Activated naive CD8-positive, alpha-beta T cell treated with anti-CD3 and anti-CD28 coated beads, Interleukin-2, amount 50 U/mL, for 24 hours (primary cell): Measurements from ENCODE around the gene GAL3ST2.
"Not testable (repeated sequence)": the region's sequence is repeated elsewhere in the genome, so short reads cannot be mapped to it uniquely, and the experiment has no call there.

ENCODE experiments used
- ATAC-seq: fragments of 150-1000 bp; cut with Tn5 transposase; one replicate; pipeline ENCODE4 v1.10.0; 2021
- DNase-seq: peaks from one replicate; pipeline ENCODE4 v3.0.0; 2021
- H3K27ac Mint-ChIP-seq: one replicate; pipeline ENCODE4 v1.8.0; 2021; ENCODE audit warnings: mild to moderate bottlenecking, mixed read lengths
- H3K27me3 Mint-ChIP-seq: one replicate; pipeline ENCODE4 v1.8.0; 2021; ENCODE audit warnings: mixed read lengths
- H3K36me3 Mint-ChIP-seq: one replicate; pipeline ENCODE4 v1.8.0; 2021; ENCODE audit warnings: low read depth, mixed read lengths
- H3K4me1 Mint-ChIP-seq: one replicate; pipeline ENCODE4 v1.8.0; 2021; ENCODE audit warnings: mixed read lengths
- H3K4me3 Mint-ChIP-seq: one replicate; pipeline ENCODE4 v1.8.0; 2021; ENCODE audit warnings: mild to moderate bottlenecking, moderate library complexity, mixed read lengths
- H3K9me3 Mint-ChIP-seq: one replicate; pipeline ENCODE4 v1.8.0; 2021; ENCODE audit warnings: mixed read lengths

The GAL3ST2 gene

DNA sequence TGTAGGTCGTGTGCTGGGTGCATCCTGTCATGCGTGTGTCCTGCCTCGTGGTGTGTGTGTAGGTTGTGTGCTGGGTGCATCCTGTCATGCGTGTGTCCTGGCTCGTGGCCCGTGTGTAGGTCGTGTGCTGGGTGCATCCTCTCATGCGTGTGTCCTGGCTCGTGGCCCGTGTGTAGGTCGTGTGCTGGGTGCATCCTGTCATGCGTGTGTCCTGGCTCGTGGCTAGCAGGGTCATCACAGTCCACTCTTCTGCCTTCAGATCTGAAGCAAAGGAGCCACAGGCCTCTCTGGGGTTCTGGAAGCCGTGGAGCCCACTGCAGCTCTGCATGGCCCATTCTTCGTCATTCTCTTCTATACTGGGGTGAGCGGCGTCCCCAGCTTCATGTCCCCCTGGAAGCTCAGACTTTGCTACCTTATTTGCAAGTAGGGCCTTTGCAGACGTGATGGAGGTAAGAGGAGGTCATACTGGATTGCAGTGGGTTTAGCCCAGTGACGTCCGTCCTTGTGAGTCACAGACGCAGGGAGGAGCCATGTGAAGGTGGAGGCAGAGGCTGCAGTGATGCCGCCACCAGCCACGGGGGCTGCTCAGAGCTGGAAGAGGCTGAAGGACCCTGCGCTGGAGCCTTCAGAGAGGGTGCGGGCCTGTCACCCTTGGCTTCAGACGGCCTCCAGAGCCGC is 43.5 kb downstream of the GAL3ST2 start:
- H3K27ac Mint-ChIP-seq, H3K36me3 Mint-ChIP-seq, ATAC-seq, H3K9me3 Mint-ChIP-seq, DNase-seq, H3K4me3 Mint-ChIP-seq: not testable (repeated sequence)
- Mint-ChIP-seq H3K27me3 (peaks cover 16% of the 10 kb centered on the region), H3K4me1 (peaks cover 11% of the 10 kb centered on the region)

DNA sequence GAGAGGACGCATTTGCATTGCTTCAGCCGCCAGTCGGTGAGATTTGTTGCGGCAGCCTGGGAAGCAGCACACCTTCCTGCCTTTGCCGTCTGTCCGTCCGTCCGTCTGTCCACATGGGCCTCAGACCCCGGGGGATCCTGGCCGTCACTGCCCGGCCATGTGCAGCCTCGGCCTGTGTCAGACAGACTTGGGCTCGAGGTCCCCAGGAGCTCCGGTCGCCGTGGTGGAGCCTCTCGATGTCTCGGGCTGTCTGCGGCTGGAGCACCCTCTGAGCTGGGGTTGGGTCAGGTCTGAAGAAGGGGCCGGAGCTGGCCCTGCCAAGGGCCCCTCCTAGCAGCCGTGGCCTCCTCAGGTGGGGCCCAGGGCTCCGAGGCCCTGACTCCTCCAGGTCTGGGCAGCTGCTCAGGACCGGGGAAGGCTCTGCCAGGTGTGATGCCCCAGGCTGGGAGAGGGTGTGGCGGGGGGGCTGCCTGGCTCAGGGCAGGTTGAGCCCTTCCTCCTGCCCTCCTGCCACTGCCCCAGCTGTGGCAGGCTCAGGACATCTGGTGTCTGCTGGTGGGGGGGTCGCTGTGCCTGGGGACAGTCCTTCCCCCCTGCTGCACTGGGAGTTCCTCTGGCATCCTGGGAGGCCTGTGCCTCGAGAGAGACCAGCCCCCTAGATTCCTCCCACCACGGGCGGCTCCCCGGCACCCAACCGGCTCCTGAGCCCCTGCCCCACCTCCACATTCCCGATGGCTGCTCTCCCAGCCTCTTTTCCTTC is 44.2 kb downstream of the GAL3ST2 start:
- H3K36me3 Mint-ChIP-seq, result no peaks in the 10 kb centered on the region
- peaks cover 11% of the 10 kb centered on the region for H3K4me1 Mint-ChIP-seq
- no peak overlapping the region for H3K4me3 Mint-ChIP-seq
- peaks cover 8% of the 10 kb centered on the region for H3K9me3 Mint-ChIP-seq
- no peak overlapping the region for H3K27ac Mint-ChIP-seq
- ATAC-seq (no peak), DNase-seq (no peak)
- H3K27me3 Mint-ChIP-seq, result peaks cover 16% of the 10 kb centered on the region

DNA sequence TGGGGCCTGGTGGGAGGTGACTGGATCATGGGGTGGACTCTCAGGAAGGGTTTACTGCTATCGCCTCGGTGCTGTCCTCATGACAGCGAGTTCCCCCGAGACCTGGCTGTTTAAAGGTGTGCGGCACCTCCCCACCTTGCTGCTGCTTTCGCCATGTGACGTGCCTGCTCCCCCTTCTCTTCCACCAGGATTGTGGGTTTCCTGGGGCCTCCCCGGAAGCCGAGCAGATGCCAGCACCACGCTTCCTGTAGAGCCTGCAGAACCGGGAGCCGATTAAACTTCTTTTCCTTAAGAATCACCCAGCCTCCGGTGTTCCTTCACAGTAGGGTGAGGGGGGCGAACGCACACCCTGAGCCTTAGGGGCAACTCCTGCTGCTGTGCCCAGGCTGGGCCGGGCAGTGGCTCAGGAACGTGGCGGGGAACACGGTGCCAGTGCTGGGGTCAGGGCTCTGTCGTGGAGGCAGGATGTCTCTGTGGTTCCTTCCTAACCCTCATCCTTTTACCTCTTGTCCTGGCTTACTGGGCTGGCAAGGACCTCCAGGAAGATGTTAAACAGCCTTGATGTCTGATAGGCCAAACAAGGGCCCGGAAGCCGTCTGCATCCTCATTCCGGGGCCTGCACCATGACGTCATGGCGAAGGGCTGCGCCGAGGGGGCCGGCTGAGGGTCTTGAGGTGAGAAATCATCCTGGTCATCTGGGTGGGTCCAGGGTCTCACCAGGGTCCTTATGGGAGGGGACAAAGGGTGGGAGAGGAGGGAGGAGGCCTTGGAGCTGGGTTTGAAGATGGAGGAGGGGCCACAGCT is 45.0 kb downstream of the GAL3ST2 start:
- no peaks in the 10 kb centered on the region for H3K36me3 Mint-ChIP-seq
- ATAC-seq, result no peak
- peaks cover 11% of the 10 kb centered on the region for H3K4me1 Mint-ChIP-seq
- H3K4me3 Mint-ChIP-seq, result no peak overlapping the region
- DNase-seq, result no peak
- peaks cover 16% of the 10 kb centered on the region for H3K9me3 Mint-ChIP-seq
- peaks cover 20% of the 10 kb centered on the region for H3K27me3 Mint-ChIP-seq
- no peak overlapping the region for H3K27ac Mint-ChIP-seq

DNA sequence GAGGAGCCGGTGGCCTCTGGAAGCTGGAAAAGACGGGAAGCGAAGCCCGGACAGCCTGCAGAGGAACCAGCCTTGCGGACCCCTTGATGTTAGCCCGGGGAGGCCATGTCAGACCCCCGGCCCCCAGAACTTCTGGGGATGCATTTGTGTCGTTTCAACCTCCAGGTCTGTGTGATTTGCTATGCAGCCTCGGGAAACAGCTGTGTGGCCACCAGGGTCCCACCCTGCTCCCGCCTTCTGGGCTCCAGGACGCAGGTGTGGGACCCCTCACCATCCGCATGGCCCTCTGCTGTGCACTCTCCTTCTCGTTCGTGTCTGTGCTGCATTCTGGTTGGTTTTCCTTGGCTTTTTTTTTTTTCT is 45.6 kb downstream of the GAL3ST2 start:
- H3K9me3 Mint-ChIP-seq, result peaks cover 21% of the 10 kb centered on the region
- H3K36me3 Mint-ChIP-seq, result no peaks in the 10 kb centered on the region
- H3K4me1 Mint-ChIP-seq, result peaks cover 10% of the 10 kb centered on the region
- DNase-seq, result no peak
- no peak overlapping the region for H3K4me3 Mint-ChIP-seq
- no peak overlapping the region for H3K27ac Mint-ChIP-seq
- H3K27me3 Mint-ChIP-seq, result peaks cover 26% of the 10 kb centered on the region
- ATAC-seq, result no peak

DNA sequence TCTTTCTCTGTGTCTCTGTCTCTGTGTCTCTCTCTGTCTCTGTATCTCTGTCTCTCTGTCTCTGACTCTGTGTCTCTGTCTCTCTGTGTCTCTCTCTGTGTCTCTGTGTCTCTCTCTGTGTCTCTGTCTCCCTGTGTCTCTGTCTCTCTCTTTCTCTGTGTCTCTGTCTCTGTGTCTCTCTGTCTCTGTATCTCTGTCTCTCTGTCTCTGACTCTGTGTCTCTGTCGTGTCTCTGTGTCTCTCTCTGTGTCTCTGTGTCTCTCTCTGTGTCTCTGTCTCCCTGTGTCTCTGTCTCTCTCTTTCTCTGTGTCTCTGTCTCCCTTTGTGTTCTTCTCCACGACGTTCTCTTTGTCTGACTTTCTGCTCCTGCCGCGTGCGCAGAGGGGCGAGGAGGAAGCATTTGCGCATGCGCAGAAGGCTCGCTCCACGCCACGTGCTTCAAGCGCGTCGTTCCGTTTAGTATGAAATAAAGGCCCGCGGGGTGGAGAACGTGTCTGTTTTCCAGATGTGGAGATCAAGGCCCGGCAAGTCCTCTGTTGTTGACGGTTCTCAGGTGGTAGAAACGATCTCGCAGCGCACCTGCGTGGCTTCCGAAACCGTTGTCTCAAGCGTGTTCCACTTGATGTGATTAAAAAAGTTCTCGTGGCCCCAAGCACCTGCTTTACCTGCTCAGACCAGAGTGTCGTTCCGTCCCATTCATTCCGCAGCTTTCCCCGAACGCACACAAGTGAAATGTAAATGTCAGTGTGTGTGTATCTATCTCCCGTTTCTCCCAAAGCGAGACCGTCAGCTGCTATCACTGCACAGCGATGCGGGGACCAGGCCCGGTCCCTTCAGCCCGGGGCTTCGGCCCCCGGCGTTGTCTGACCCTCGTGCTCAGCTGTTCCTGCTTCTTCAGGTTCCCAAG is 47.2 kb downstream of the GAL3ST2 start:
- H3K36me3 Mint-ChIP-seq, H3K4me1 Mint-ChIP-seq, ATAC-seq, H3K27ac Mint-ChIP-seq, H3K4me3 Mint-ChIP-seq, DNase-seq: not testable (repeated sequence)
- Mint-ChIP-seq H3K27me3 (peaks cover 32% of the 10 kb centered on the region), H3K9me3 (peaks cover 29% of the 10 kb centered on the region)

DNA sequence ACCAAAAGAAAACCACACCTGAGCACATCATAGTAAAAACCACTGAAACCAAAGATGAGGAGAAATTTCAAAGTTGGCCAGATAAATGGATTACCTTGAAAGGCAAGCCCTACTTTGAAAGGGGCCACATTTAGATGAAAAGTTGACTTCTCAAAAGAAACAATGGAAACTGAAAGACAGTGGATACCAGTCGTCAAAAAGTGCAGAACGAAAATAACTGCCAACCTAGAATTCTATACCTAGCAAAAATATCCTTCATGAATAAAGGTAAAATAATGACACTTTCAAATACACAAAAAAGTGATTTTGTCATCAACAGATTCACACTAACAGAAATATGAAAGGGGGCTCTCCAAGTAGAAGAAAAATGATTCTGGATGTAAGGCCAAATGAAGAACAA is 50.8 kb downstream of the GAL3ST2 start:
- H3K27ac Mint-ChIP-seq, result no peak overlapping the region
- peaks cover 29% of the 10 kb centered on the region for H3K9me3 Mint-ChIP-seq
- peaks cover 3% of the 10 kb centered on the region for H3K36me3 Mint-ChIP-seq
- peaks cover 42% of the 10 kb centered on the region for H3K27me3 Mint-ChIP-seq
- no peak overlapping the region for H3K4me3 Mint-ChIP-seq
- DNase-seq (no peak), ATAC-seq (no peak)
- H3K4me1 Mint-ChIP-seq, result peaks cover 3% of the 10 kb centered on the region

DNA sequence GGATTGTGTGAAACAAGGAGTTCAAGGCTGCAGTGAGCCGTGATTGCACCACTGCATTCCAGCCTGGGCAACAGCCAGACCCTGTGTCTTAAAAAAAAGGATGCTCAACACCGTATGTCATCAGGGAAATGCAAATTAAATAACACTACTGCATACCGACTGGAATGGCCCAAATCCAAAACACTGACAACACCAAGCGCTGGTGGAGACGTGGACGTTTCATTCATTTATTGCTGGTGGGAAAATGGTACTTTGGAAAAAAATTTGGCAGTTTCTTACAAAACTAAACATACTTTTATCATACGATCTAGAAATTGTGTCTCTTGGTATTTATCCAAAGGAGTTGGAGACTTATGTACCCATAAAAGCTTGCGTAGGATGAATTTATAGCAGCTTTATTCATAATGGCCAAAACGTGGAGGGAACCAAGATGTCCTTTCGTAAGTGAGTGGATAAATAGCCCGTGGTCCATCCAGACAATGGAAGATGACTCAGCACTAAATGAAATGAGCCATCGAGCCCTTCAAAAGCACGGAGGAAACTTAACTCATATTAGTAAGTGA is 56.6 kb downstream of the GAL3ST2 start:
- Mint-ChIP-seq H3K27me3 (peaks cover 37% of the 10 kb centered on the region), H3K27ac (no peak overlapping the region), H3K36me3 (peaks cover 4% of the 10 kb centered on the region), H3K4me3 (no peak overlapping the region), H3K9me3 (peaks cover 7% of the 10 kb centered on the region), H3K4me1 (peaks cover 11% of the 10 kb centered on the region)
- no peak for ATAC-seq
- no peak for DNase-seq

DNA sequence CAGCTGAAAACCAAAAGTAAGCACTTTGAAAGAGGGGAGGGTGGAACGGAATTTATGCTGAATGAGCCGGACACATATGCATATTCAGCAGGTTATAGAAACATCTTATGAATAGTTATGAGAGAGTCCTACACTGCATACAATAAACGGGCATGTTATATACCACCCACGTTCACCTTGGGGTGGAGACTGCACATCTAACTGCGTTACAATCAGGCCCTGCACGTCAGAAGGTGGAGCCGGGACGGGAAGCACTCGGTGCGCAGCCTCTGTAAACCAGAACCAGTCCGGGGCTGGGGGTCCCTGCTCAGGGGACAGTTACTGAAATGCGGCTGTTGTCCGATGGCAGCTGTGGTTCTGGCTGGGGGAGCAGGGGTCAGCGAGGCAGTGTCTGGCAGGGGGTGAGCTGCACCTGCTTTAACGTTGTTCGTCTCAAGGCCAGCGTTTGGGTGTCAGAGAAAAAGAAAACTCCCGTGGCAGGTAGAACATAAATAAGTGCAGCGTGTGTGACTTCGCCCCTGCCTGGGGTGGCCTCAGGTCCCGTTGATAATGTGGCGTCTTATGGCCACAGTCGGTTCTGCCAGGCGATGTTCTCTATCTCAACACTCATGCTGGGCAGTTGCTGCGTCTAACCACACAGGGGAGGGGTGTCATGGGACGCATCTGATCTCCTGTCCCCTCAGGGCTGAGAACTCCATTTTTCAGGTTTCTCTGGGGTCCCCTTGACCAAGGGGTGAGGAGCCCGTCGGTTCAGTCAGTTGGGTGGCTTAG is 57.3 kb downstream of the GAL3ST2 start:
- not testable (repeated sequence) for H3K27ac Mint-ChIP-seq, ATAC-seq, H3K9me3 Mint-ChIP-seq, H3K4me3 Mint-ChIP-seq, H3K36me3 Mint-ChIP-seq, DNase-seq
- H3K4me1 Mint-ChIP-seq, result peaks cover 13% of the 10 kb centered on the region
- peaks cover 35% of the 10 kb centered on the region for H3K27me3 Mint-ChIP-seq

DNA sequence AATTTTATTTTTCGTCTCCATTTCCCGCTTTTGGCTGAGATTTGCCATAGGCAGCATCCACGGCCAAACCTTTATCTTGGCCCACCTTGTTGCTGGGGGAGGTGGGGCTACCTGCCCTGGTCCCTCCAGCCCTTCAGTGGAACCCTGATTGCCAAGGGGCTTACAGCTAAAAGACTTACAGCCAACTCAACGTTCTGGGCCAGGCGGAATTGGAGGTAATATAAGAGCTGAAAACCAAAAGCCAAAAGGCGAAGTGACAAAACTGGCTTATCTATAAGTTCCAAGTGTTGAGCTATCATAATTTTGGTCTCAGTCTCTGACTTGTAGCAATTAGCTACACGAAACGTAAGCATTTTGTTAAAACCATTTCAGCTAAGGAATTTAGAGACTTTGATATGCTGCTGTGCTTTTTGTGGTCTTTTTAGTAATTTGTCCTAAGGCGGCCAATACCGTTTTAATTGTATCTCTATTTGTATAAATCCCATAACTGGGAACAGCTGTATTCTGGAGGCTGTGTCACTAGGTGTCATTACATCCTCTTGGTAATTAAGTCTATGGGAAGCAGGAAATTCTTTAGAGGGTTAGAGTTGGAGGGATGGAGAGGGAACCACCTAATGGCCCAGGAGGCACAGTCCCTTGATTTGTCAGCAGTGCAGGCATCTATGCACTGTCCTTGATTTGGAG is 58.0 kb downstream of the GAL3ST2 start:
- no peak overlapping the region for H3K4me3 Mint-ChIP-seq
- H3K9me3 Mint-ChIP-seq, result peaks cover 6% of the 10 kb centered on the region
- H3K4me1 Mint-ChIP-seq, result peaks cover 13% of the 10 kb centered on the region
- no peak for DNase-seq
- ATAC-seq, result no peak
- H3K27me3 Mint-ChIP-seq, result peaks cover 36% of the 10 kb centered on the region
- peaks cover 4% of the 10 kb centered on the region for H3K36me3 Mint-ChIP-seq
- H3K27ac Mint-ChIP-seq, result no peak overlapping the region

DNA sequence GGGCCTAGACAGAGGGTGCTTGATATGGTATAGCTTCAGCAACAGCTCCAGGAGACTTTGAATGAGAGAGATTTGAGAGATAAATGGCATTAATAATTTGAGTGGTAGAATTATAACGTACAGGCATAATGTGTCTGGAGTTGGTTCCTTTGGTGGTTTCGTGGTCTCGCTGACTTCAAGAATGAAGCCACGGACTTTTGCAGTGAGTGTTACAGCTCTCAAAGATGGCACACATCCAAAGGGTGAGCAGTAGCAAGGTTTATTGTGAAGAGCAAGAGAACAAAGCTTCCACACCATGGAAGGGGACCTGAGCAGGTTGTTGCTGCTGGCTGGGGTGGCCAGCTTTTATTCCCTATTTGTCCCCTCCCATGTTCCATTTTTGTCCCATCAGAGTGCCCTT is 59.0 kb downstream of the GAL3ST2 start:
- Mint-ChIP-seq H3K36me3 (peaks cover 4% of the 10 kb centered on the region), H3K27ac (no peak overlapping the region), H3K9me3 (peaks cover 6% of the 10 kb centered on the region), H3K4me3 (no peak overlapping the region), H3K27me3 (peaks cover 36% of the 10 kb centered on the region), H3K4me1 (peaks cover 13% of the 10 kb centered on the region)
- DNase-seq (peak; percentile 9), ATAC-seq (no peak)

DNA sequence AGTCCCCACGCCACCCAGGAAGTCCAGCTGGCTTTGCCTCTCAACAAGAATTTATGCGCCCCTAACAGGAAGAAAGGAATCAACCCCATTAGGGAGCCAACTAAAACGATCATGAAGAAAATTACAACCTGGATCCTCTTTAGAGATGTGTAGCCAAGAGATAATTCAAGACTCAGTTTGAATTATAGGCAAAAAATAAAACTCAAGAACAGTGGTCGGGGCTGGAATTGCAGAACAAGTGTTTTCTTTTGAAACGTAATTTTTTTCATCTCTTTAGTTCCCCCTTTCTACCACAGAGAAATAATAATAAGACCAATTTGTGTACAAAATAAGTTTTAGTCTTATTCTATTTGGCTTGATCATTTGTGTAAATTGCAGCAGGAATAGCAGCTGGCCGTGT is 59.7 kb downstream of the GAL3ST2 start:
- Mint-ChIP-seq H3K27me3 (peaks cover 33% of the 10 kb centered on the region), H3K36me3 (peaks cover 4% of the 10 kb centered on the region), H3K27ac (no peak overlapping the region), H3K9me3 (peaks cover 6% of the 10 kb centered on the region), H3K4me3 (no peak overlapping the region), H3K4me1 (peaks cover 13% of the 10 kb centered on the region)
- ATAC-seq, result no peak
- no peak for DNase-seq

DNA sequence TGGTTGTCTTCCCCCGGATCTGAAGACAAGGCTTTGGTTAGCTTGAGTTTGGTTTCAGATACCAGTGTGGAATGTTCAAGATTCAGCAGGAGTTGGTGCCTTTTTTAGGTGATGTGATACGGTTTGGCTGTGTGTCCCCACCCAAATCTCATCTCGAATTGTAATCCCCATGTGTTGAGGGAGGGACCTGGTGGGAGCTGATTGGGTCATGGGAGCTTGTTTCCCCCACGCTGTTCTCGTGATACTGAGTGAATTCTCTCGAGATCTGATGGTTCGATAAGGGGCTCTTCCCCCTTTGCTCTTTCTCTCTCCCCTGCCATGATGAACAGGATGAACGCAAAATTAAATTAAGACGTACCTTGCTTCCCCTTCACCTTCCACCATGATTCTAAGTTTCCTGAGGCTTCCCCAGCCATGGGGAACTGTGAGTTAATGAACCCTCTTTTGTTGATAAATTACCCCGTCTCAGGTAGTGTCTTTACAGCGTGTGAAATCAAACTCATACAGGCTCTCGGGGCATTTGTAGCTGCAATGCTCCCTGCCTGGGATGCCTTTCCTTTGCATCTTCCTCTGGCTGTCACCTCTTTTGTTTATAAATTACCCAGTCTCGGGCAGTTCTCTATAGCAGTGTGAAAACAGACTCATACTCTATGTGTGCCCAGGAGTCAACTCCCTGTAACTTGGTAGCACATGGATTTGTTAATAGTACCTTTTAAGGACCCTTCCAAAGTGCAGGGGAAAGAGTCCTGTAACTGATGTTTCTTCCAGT is 60.8 kb downstream of the GAL3ST2 start:
- H3K4me3 Mint-ChIP-seq, result no peak overlapping the region
- H3K4me1 Mint-ChIP-seq, result peaks cover 16% of the 10 kb centered on the region
- ATAC-seq, result no peak
- H3K36me3 Mint-ChIP-seq, result peaks cover 4% of the 10 kb centered on the region
- peaks cover 6% of the 10 kb centered on the region for H3K9me3 Mint-ChIP-seq
- H3K27ac Mint-ChIP-seq, result no peak overlapping the region
- DNase-seq, result no peak
- peaks cover 27% of the 10 kb centered on the region for H3K27me3 Mint-ChIP-seq
